Type B pancreatic cell (in vitro differentiated cells): ENCODE results near the gene GLRX. TPM values are rescaled to one million over a fixed set of nuclear protein-coding genes. Genes with fewer than 3 reads are reported as not detected.

ENCODE experiments used
- DNase-seq: peaks from one replicate; pipeline ENCODE4 v3.0.0; 2021; ENCODE audit warnings: mixed read lengths; ENCODE audit not compliant: unreplicated experiment; ENCODE audit errors: extremely low spot score
- H3K27ac Mint-ChIP-seq: 2 replicates; pipeline ENCODE4 v1.8.0; 2021; ENCODE audit warnings: mild to moderate bottlenecking, mixed read lengths
- H3K27me3 Mint-ChIP-seq: 2 replicates; pipeline ENCODE4 v1.8.0; 2021; ENCODE audit warnings: mixed read lengths
- H3K36me3 Mint-ChIP-seq: 2 replicates; pipeline ENCODE4 v1.8.0; 2021; ENCODE audit warnings: mixed read lengths
- H3K4me1 Mint-ChIP-seq: one replicate; pipeline ENCODE4 v1.8.0; 2021; ENCODE audit warnings: mixed read lengths; ENCODE audit not compliant: unreplicated experiment
- H3K4me3 Mint-ChIP-seq: 2 replicates; pipeline ENCODE4 v1.8.0; 2021; ENCODE audit warnings: mild to moderate bottlenecking, mixed read lengths
- H3K9me3 Mint-ChIP-seq: 2 replicates; pipeline ENCODE4 v1.8.0; 2021; ENCODE audit warnings: mixed read lengths
- CTCF ChIP-seq: fragments of 200-600 bp; sonication (generic); conservative IDR thresholded peaks from 2 replicates; pipeline ENCODE4 v1.5.0; 2021; ENCODE audit warnings: antibody characterized with exemption, mild to moderate bottlenecking
- total RNA-seq: library from RNA; stranded (reverse); gene quantifications from 2 replicates; pipeline ENCODE4 v1.2.1, GENCODE V29; 2021; ENCODE audit warnings: low replicate concordance

GLRX gene
- total RNA-seq, 1 donor from 2014 or later: 18.7 TPM

GRCh38 chr5:95842854-95843544, 20.5 kb upstream of the GLRX start:
- Mint-ChIP-seq H3K27ac (no peak overlapping the region), H3K4me1 (no peaks in the 10 kb centered on the region), H3K4me3 (no peak overlapping the region), H3K9me3 (no peaks in the 10 kb centered on the region), H3K36me3 (no peaks in the 10 kb centered on the region), H3K27me3 (no peaks in the 10 kb centered on the region)
- no peak for TF ChIP-seq CTCF
- DNase-seq: no peak

DNA sequence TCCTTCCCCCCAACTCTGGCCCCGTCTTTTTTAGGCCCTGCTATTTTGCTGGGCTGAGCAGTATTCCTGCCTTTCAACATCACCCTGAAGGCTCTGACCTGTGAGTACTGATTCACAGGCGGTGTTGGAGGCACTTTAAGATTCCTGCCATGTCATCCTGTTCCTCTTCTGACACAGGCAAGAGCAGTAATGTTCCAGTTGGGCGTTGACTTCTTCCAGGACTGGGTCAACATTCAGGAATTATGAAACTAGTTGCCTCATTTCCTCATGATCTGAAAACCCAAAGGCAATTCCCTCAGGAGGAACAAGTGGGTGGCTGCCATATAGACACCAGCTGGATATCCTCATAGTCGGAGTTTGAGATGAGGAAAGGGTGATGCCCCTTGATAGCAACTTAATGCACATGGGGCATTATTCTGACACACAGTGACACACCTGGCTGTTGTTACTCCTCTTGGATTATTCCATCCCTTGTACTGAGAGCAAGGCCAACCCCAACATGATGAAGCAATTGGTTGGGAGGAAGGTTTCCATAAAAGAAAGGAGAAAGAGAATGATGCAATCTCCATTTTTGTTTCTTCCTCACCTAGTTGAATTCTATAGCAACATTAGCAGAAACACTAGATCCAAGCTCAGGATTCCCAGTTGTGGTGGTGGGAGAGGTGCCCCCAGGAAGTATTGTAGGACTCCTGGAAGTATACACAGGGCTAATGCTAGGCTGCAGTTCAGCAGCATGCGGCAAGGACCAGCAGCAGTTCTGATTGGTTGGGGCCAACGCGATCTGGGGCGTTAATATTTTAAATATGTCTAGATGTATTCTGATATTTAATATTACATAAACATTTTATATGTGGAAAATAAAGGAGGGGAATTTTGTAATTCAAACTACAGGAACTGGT, 19.6 kb upstream of the GLRX start:
- no peaks in the 10 kb centered on the region for H3K27me3 Mint-ChIP-seq
- no peak for DNase-seq
- H3K36me3 Mint-ChIP-seq: no peaks in the 10 kb centered on the region
- H3K4me3 Mint-ChIP-seq: no peak overlapping the region
- no peak overlapping the region for H3K27ac Mint-ChIP-seq
- TF ChIP-seq CTCF: no peak
- no peaks in the 10 kb centered on the region for H3K4me1 Mint-ChIP-seq
- no peaks in the 10 kb centered on the region for H3K9me3 Mint-ChIP-seq

- H3K9me3 Mint-ChIP-seq: no peaks in the 10 kb centered on the region
- H3K36me3 Mint-ChIP-seq: no peaks in the 10 kb centered on the region
- TF ChIP-seq CTCF: no peak
- H3K27me3 Mint-ChIP-seq: no peaks in the 10 kb centered on the region
- DNase-seq: no peak
- no peaks in the 10 kb centered on the region for H3K4me1 Mint-ChIP-seq
- no peak overlapping the region for H3K27ac Mint-ChIP-seq
- H3K4me3 Mint-ChIP-seq: no peak overlapping the region
These were observed 18.6 kb upstream of the GLRX start for GRCh38 chr5:95840956-95841705.

DNA sequence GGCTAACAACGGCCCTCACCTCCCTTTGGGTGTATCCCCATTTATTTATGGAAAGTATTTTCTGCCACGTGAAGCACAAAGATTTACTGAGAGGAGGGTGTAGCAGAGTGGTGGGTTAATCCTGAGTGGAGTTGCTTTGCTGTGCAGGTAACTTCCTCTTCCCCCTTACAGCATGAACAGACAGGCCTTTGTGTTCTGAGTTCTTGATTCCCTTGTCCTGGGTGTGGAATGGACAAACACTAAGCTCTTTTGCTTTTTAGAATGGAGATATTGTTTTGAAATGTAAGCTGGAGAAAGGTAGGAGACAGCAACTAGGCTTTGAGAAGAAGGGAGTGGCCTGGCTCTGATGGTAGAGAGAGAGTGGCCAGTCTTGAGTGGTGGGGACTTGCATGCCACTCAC, 17.1 kb upstream of the GLRX start:
- no peak for DNase-seq
- no peak overlapping the region for H3K27ac Mint-ChIP-seq
- H3K9me3 Mint-ChIP-seq: no peaks in the 10 kb centered on the region
- H3K36me3 Mint-ChIP-seq: no peaks in the 10 kb centered on the region
- H3K4me1 Mint-ChIP-seq: peaks cover 5% of the 10 kb centered on the region
- H3K27me3 Mint-ChIP-seq: no peaks in the 10 kb centered on the region
- TF ChIP-seq CTCF: no peak
- no peak overlapping the region for H3K4me3 Mint-ChIP-seq

DNA sequence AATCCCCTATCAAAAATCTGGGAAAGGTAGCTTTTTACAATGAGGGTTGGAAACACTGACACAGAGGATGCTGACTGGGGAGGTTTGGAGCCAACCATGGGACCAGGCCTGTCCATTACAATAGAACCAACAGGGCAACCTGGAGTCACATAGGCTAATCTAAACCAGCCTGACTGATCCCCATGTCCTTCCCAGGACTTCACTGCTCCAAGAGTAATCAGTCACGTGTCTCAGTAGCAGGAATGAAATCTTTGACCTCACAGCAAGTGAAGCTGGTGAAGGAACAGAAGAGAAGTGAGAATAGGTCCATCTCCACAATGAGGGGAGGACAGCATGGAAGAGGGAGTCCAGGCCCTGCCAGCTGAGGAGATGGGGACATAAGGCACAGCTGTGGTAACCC, 16.0 kb upstream of the GLRX start:
- Mint-ChIP-seq H3K4me1 (peaks cover 5% of the 10 kb centered on the region), H3K9me3 (no peaks in the 10 kb centered on the region), H3K36me3 (no peaks in the 10 kb centered on the region), H3K4me3 (no peak overlapping the region), H3K27me3 (no peaks in the 10 kb centered on the region), H3K27ac (no peak overlapping the region)
- no peak for TF ChIP-seq CTCF
- no peak for DNase-seq
